Stimulated activated CD8-positive, alpha-beta memory T cell treated with anti-CD3 and anti-CD28 coated beads, Interleukin-15, amount 100 ng/mL, for 1 hour (primary cell): ENCODE results near the gene INO80D.
"Not testable (repeated sequence)": the region's sequence is repeated elsewhere in the genome, so short reads cannot be mapped to it uniquely, and the experiment has no call there.

Source experiments
- DNase-seq: peaks from one replicate; pipeline ENCODE4 v3.0.0-alpha.2; 2020; ENCODE audit warnings: low read depth

Gene INO80D

DNA sequence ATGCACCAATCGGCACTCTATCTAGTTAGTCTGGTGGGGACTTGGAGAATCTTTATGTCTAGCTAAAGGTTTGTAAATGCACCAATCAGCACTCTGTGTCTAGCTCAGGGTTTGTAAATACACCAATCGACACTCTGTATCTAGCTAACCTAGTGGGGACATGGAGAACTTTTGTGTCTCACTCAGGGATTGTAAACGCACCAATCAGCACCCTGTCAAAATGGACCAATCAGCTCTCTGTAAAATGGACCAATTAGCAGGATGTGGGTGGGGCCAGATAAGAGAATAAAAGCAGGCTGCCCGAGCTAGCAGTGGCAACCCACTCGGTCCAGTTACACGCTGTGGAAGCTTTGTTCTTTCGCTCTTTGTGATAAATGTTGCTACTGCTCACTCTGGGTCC, 108.3 kb downstream of the INO80D start:
- not testable (repeated sequence) for DNase-seq

DNA sequence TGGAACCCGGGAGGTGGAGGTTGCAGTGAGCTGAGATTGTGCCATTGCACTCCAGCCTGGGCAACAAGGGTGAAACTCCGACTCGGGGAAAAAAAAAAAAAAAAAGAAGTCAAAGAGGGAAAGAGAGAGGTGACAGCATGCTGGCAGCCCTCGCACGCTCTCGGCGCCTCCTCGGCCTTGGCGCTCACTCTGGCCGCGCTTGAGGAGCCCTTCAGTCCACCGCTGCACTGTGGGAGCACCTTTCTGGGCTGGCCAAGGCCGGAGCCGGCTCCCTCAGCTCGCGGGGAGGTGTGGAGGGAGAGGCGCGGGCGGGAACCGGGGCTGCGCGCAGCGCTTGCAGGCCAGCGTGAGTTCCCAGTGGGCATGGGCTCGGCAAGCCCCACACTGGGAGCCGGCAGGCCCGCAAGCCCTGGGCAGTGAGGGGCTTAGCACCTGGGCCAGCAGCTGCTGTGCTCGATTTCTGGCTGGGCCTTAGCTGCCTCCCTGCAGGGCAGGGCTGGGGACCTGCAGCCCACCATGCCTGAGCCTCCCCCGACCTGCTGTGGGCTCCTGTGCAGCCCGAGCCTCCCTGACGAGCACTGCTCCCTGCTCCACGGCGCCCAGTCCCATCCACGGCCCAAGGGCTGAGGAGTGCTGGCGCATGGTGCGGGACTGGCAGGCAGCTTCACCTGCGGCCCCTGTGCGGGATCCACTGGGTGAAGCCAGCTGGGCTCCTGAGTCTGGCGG, 108.9 kb downstream of the INO80D start:
- DNase-seq: not testable (repeated sequence)

DNA sequence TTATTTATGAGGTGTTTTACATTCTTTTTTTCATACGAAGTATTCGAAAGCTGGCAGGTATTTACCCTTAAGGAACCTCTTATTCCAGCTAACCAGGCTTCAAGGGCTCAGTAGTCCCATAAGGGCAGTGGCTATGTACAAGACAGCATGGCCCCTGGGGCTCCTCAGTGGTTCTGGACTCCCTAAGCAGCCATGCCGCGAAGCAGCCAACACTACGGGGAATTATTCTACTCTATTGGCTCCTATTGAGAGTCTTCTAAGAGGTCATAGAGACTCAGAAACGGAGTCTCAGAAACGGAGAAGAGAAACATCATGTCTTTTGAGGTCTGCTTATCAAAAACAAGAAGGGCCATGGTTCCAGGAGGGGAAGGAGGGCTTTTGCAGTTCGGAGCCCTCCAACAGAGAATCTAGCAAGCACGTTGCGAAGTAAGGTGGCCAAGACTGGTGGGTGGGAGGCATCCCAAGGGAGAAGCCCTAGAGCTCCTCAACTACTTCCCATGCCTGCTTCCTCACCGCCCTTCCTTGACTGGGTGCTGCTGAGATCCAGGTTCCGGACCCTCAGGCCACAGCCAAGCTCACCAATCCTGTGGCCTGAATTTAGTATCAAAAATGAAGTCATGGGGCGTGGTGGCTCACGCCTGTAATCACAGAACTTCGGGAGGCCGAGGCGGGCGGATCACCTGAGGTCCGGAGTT, 109.7 kb downstream of the INO80D start:
- no peak for DNase-seq

DNA sequence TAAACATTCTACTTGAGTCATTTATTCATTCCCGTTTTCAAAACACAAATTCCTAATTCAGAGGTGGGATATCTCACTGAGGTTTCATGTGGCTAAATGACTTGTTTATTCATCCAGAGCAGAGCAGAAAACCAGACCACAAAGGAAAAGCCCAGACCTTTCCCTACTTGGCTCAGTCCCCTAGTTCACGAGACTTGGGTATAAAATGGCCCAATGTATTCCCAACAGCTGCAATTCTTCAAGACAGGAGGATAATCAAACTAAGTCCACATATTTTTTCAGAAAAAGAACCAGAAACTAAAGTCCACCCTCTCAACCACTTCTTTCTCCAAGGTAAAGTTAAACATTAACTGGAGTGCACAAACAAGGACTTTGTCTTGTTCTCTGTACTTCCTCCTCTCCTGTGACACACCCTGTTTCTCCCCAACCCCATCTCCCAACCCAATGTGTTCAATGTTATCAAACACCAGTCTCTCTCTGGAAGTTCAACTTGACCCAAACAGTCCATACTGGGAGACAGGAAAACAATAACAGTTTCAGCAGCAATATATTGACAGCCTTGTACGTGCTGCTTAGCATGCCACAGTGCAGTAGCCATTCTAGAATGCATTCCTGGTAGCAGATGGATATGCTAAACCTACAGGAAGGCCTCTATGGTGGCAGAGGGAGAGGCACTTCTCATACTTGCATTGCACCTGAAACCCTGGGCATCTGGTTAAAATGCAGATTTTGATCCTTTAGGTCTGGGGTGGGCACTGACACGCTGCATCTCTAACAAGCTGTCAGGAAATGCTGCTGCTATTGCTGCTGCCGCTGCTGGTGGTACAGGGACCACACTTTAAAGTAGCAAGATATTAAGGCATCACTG, 110.7 kb downstream of the INO80D start:
- no peak for DNase-seq

DNA sequence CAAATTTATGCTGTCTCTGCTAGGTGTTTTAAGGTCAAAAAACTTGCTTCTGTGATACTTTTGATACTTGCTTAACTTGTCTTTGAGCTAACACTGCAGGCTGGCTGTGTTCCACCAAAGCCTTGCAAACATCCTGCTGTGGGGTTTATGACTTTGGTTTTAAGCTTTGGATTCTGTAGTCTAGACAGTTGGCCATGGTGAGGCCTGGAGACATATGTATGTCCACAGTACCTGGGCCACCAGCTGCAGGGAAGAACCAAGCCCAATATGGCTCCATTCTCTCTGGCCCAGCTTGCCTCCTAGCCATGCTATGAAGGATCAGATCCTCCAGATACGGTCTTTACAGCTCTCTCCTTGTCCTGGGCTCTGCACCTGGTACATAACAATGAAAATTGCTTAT, 113.9 kb downstream of the INO80D start:
- DNase-seq: no peak

DNA sequence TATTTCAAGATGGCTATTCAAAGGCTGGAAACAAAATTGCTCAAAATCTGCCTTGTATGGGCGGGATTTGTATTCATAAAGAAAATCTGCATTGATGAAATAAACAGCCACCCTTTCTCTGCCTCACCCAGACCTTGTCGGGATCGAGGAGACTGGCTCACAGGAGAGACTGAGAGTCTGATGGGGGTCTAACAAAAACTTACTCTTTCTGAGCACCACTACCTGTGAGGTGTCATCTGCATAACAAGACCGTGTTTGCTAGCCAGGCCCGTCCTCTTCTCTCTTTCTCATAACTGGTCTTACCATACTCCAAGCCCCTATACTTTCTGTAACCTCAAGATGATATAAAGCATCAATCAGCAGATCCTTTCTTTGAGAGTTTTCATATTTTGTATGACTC, 115.6 kb downstream of the INO80D start:
- no peak for DNase-seq

DNA sequence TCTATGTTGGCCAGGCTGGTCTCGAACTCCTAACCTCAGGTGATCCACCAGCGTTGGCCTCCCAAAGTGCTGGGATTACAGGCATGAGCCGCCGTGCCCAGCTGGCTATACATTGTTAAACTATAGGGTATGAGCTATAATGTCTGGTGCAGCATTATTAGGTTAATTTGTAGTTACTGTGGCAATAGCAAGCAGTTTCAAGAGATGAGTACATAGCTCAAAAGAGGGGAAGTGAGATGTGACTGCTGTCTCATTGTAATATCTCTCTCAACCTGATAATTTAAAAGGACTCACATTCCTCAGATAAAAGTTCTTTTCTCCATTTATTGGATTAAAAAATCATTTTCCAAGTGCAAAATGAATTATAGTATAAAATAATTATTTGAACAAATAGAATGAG, 116.4 kb downstream of the INO80D start:
- no peak for DNase-seq

DNA sequence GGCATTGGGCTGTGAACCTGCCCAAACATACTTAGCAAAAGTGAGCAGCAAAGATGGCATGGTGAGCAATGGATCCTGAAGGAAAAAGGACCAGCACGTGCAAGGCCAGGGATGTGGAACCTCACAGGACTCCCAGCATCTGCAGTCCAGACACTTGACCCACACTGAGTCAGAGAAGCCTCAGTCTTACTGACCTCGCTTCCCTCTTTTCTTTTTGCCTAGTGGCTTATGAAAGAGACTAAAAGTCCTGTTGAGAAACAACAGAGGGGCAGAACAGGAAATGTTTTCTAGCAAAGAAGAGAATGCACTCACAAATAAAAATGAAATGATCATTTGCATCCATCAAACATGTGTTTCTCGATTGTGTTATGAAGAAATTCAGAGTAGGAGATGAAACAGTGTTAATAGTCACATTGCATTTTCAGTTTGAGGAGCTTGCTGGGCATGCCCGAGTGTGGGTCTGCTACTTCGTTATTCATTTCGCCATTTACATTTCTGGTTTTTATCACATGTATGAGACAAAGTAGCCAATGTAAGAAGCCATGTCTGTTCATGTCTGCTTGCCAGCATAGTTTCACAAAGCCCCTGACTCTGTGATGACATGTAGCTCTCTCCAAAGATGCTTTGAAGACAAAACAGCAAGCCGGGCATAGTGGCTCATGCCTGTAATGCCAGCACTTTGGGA, 118.4 kb downstream of the INO80D start:
- no peak for DNase-seq

DNA sequence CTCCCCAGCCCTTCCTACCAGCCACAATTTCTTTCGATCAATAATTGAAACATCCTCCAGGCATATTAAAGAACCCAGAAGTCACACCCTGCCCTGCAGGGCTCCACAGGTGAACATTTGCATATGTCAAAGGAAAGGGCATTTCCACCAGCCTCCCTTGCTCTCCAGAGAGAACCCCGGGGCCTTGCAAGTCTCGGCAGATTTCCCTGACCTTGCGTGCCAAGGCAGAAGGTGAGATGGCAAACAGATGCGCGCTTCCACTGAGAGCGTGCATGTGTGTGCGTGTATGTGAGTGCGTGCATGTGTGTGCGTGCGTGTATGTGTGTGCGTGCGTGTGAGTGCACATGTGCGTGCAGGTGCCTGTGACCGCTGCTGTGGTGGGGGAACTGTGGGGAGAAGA, 120.3 kb downstream of the INO80D start:
- DNase-seq: no peak

DNA sequence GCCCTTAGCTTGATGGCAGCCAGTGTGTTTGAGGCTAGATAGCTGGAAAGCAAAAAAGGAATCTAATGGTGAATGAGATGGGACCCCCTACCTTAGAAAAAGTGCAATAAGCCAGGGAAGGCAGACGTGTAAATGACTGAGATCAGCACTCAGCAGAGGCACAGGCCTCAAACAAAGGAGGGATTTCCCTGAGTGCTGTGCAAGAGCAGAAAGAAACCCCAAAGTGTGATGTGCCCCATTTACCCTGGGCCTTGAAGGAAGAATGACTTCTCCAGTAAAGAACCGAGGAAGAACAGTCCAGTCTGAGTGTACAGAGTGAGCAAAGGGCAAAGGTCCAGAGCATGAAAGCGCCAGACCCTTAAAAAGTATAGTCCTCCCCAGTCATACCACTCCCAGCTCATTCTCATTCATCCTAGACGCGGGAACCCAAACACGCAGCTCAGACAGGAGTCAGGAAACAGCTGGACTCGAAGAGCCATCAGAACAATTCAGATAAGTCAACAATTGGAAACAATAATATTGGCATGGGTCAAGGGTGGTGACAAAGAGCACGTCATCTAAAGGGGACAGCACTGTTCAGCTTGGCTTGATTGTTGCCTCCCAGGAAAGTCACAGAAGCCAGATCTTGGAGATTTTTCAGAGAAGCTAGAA, 121.7 kb downstream of the INO80D start:
- no peak for DNase-seq

DNA sequence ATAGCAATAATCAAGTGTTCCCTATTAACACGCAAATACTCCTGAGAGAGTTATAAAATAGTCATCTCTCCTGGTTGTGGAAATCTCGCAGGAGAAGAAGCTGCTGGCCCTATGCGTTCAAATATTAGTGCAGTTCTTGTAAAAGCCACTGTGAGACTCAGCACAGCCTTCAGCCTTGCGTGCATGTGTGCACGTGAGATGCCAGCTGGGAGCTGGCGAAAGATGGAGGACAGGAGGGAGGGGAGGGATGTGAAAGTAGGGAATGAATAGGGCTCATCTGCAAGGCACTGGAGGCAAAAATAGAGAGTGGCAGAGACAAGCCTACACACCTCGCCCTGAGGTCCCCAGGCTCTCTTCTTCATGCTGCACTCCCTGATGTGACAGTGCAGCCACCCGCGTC, 126.5 kb downstream of the INO80D start:
- DNase-seq: no peak

DNA sequence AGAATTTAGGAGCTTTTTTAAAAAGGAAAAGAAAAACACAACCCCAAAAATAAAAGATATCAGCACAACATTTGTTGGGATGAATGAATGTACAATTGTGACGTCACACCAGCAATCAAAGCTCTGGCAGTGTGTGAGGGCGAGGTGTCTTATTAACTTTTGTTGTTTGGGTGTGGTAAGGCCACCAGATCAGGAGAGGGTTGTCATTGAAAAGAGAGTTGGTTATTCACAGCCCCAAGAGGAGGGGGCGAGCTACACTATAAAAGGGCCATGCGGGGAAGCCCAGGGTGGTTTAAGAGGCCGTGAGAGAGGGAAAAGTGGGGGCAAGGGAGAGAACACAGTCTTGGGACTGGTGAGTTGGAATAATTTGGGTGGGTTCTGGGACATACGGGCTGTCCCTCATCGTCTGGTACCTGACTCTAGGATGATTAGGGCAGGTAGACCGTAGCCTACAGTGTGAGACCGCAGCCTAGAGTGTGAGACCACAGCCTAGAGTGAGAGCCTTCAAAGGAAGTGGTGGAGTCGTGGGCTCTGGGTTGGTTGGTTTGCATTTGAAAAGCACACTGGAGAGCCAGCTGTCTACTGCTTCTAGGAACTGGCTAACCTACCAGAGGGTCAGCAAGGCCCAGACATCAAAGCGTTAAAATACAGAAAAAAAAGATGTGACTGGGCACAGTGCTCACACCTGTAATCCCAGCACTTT, 128.4 kb downstream of the INO80D start:
- DNase-seq: no peak

DNA sequence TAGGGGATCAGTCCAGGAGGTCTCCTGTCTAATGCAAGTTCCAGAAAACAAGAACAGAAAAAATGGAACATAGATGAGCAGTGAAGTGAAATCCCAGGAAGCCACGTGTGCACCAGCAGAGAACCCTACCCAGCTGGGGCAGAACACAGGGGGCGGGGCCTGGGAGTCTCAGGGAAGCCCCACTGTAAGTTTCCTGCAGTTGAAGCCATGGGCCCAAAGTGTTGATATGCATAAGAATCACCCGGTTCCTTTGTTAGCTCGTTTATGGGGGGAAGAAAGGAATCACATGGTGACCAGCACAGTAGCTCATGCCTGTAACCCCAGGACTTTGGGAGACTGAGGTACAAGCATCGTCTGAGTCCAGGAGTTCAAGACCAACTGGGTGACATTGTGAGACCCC, 131.3 kb downstream of the INO80D start:
- no peak for DNase-seq

DNA sequence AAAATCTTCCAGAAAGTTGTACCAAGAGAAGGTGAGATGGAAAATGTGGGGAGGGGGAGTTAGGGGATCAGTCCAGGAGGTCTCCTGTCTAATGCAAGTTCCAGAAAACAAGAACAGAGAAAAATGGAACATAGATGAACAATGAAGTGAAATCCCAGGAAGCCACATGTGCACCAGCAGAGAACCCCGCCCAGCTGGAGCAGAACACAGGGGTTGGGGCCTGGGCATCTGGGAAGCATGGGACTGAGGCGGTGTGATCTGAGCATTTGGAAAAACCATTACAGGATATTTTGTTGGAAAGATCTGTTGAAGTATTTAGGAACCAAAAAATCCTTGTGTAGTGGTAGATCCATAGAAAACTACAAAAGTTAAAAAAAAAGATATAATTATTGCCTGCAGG, 133.7 kb downstream of the INO80D start:
- no peak for DNase-seq

DNA sequence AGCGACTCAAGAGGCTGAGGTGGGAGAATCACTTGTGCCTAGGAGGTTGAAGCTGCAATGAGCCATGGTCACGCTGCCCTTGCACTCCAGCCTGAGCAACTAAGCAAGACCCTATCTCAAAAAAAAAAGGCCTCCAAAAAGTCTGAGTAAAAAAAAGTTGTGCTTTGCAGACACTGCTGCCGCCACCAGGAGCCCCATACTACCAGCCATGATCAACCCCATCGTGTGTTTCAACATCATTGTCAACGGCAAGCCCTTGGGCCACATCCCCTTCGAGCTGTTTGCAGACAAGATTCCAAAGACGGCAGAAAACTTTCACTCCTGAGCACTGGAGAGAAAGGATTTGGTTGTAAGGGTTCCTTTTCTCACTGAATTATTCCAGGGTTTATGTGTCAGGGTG, 137.1 kb downstream of the INO80D start:
- DNase-seq: no peak

DNA sequence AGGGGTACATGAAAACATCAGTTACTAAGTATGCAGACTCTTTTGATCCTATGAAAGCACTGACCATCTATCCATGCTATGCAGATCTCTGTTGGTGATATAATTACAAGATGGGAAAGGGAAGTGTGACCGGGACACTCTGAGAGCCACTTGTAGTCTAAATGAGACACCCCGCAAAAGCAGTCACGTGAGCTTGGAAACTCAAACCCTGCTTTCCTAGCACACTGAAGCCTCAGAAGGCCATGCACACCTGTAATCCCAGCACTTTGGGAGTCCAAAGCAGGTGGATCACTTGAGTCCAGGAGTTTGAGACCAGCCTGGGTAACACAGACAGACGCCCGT, 137.5 kb downstream of the INO80D start:
- no peak for DNase-seq

DNA sequence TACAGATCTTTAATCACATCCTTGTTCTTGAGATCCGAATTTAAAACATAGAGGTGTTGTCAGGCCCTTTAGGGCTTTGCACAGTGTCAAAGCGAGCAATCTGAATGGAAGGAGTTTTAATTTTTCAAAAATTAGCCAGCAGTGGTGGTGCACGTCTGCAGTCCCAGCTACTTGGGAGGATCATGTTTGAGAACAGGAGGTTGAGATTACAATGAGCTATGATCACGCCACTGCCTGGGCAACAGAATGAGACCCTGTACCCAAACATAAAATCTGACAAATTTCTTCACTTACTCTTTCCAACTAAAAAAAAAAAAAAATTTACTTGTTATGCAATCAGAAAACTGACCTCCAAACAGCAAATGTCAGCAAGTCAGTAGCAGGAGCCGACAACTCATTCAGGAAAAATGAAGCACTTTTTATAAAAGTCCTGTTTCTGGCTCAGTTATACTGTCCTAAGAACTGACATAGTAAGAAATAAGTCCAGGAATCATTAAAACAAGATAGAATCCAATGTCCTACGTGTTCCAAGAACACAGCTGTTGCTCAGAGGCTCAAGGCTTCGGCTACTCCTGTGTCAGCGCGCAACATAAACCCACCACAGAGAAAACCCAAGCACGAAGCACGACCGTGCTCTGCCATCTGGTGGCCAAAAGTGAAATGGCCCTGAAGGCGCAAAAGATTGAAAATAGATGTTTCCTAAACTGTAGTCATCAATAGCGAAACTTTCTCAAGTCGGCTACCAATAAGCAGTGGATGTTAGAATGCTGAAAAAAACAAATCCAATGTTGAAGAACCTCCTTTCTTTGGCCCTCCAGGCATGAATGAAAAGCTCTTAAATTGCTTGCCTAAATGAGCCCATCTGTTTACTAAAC, 138.1 kb downstream of the INO80D start:
- peak; percentile 41 for DNase-seq

DNA sequence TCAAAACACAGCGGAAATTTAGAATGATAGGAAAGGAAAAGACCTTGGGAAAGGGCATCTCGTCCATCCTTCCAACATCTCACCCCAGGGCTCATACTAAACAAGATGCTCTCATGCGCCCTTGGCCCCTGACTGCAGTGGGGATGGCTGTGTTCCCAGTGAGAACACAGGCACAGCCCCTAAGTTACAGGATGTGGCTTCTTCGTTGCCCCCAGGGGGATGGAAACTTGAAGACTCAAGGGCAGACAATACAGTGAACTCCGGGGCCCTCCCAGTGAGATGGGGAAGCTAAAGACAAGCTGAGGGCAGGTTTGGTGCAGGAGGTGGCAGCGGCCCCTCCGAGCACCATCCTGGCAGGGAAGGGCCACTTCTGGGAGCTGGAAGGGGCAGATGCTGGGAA, 139.7 kb downstream of the INO80D start:
- no peak for DNase-seq
